Activated gamma-delta T cell treated with Interleukin-2 at 50 U/mL for 16 hours (primary cell): Measurements from ENCODE around the gene PPP6C.
"Not testable (repeated sequence)": the region's sequence is repeated elsewhere in the genome, so short reads cannot be mapped to it uniquely, and the experiment has no call there.

Source experiments
- DNase-seq: peaks from one replicate; pipeline ENCODE4 v3.0.0-alpha.2; 2020

PPP6C gene

DNA sequence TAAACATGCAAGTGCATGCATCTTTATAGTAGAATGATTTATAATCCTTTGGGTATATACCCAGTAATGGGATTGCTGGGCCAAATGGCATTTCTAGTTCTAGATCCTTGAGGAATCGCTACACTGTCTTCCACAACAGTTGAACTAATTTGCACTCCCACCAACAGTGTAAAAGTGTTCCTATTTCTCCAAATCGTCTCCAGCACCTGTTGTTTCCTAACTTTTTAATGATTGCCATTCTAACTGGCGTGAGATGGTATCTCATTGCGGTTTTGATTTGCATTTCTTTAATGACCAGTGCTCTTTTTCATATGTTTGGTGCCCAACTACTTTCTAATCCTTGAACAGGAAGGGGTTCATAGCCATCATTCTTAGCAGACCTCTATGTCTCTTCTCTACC is 7.8 kb downstream of the PPP6C start:
- DNase-seq = not testable (repeated sequence)

DNA sequence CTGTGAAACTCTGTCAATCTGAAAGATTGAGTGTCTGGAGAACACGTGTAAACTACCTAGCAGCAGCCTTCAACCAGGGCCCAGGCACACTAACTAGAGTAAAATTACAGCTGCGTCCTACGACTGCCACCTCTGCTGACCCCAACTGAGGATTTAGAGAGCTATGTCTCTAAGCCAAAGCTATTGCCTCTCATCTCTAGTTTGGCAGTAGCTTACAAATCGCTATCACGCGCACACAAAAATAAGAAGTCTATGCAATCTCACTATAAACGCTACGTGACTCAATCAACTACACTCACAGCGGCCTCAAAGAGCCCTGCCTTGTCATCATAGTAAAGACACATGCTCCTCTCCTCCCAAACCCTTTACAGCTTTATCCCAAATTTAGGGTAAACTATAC is 8.7 kb downstream of the PPP6C start:
- no peak for DNase-seq

DNA sequence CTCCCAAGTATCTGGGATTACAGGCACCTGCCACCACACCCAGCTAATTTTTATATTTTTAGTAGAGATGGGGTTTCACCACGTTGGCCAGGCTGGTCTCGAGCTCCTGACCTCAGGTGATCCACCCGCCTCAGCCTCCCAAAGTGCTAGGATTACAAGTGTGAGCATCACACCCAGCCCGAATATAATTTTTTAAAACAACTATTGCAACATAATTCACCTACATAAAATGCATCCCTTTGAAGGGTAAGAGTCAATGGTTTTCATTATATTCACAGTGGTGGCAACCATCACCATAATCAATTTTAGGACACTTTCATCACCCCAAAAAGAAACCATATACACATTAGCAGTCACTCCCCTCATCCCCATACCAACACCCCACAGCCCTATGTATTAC is 9.8 kb downstream of the PPP6C start:
- DNase-seq = not testable (repeated sequence)

DNA sequence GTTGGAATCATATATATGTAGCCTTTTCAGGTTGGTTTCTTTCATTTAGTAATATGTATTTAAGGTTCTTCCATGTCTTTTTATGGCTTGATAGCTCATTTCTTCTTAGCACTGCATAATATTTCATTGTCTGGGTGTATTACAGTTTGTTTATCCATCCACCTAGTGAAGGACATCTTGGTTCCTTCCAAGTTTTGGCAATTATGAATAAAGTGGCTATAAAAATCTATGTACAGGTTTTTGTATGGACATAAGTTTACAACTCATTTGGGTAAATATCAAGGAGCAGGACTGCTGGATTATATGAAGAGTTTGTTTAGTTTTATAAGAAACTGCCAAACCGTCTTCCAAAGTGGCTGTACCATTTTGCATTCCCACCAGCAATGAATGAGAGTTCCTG is 11.7 kb downstream of the PPP6C start:
- no peak for DNase-seq

DNA sequence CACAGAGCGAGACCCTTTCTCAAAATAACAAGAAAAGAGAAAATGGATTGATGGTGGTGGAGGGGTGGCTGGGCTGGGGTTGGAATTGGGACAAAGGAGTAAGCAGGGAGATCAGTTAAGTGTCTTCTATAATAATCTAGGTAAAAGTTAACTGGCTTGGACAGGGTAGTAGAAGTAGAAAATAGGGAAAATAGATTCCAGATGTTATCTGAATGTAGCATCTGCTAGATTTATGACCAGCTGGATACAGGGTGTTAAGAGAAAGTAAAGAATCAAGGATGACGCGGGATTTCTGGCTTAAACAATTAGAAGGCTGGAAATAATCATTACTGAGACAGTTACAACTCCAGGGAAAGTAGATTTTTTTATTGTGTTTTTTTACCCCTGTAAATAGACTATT is 13.0 kb downstream of the PPP6C start:
- no peak for DNase-seq

DNA sequence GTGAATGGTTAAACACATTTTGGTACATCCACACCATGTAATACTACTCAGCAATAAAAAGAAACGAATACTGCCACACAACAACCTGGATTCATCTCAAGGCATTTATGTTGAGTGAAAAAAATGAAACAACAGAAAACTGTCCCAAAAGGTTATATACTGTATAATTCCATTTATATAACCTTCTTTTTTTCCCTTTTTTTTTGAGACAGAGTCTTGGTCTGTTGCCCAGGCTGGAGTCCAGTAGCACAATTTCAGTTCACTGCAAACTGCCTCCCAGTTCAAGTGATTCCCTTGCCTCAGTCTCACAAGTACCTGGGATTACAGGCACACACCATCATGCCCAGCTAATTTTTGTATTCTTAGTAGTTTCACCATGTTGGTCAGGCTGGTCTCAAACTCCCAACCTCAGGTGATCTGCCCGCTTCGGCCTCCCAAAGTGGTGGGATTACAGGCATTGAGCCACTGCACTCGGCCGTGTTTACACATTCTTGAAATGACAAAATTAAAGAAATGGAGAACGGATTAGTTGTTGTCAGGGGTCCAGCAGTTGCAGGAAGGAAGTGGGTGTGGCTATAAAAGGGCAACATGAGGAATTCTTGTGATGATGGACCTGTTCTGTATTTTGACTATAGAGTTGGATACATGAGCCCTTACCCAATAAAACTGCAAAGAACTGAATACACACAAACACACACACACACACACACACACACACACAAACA is 17.4 kb downstream of the PPP6C start:
- DNase-seq = no peak

GRCh38 chr9:125169895-125170294 is 19.7 kb downstream of the PPP6C start:
- no peak for DNase-seq

- no peak for DNase-seq
These were observed 22.8 kb downstream of the PPP6C start for GRCh38 chr9:125166762-125167161.

- DNase-seq = not testable (repeated sequence)
These were observed 26.7 kb downstream of the PPP6C start for GRCh38 chr9:125162891-125163290.

- no peak for DNase-seq
These were observed 28.2 kb downstream of the PPP6C start for GRCh38 chr9:125161284-125161918.

DNA sequence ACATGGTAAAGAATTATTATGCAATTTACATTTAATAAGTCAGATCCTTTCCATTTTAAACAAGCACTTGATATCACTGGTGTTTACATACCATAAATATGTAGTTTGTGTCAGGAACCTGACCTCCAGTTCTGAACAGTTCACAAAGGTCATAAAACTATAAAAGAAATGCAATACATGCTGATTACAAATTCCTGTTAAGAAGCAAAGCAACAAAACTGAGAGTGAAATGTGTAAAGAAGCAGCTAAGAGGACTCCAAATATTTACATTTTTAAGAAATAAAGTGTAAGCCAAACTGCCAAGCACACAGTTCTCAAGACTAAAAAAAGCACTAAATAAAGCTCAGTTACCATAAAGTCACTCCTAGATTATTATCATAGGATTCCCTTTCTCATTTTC is 28.9 kb downstream of the PPP6C start:
- DNase-seq = no peak

DNA sequence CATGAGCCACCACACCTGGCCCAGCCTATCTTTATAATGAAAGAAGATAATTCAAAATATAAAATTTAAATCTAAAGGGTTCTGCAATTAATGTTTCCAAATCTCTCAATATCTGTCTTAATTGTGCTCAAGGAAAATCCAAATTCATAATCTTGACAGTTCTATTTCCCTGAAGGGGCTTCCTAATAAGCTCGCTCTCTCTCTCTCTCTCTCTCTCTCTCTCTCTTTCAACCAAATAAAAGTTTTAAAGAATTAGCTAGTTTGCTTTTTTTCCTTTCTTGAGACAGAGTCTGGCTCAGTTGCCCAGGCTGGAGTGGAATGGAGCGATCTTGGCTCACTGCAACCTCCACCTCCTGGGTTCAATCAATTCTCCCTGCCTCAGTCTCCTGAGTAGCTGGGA is 33.1 kb downstream of the PPP6C start:
- no peak for DNase-seq

GRCh38 chr9:125153712-125154367 is 35.8 kb downstream of the PPP6C start:
- no peak for DNase-seq

GRCh38 chr9:125151730-125152129 is 37.9 kb downstream of the PPP6C start:
- no peak for DNase-seq

- DNase-seq = no peak
These were observed 39.0 kb downstream of the PPP6C start for GRCh38 chr9:125150349-125151245.

DNA sequence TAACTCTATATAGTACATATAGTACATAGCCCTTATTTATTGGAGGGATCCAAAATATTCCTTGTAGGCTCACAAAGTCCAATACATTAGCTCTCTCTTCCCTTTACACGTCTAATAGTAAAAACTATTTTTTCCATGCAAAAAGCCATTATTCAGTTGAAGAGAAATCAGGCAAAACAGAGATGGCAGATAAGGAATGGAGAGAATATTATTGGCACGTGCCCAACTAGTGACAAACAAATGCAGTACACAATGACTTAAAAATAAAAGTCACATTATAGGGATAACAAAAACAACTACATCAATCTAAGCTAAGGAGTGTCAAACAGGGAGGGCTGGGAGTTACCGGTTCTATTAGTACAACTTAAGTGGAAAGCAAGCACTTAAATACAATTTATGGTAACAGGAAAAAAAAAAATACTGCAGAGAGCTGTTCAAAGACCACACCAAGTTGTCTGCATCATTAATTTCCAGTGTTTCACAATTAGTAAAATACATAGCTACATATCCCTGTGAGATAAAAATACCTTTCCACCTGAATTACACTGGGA is 42.1 kb downstream of the PPP6C start:
- DNase-seq = no peak

DNA sequence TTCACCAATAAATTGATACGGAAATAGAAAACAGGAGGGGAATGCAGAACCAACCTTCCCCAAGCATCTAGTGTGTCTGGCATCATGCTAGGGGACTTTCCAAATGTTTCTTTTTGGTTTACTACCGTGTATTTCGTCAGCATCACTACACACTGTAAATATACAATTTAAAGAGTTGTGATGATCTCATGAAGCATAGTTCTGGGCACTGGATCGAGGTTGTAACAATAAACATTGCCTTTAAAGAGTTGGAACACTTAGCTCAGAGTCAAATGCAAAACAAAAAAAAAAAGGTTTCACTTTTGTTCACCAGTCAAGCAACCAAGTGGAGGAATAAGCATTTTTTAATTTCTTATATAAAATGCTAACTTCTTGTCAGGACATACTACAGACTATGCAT is 43.4 kb downstream of the PPP6C start:
- DNase-seq = no peak

- DNase-seq = no peak
These were observed 44.2 kb downstream of the PPP6C start for GRCh38 chr9:125145425-125145824.

DNA sequence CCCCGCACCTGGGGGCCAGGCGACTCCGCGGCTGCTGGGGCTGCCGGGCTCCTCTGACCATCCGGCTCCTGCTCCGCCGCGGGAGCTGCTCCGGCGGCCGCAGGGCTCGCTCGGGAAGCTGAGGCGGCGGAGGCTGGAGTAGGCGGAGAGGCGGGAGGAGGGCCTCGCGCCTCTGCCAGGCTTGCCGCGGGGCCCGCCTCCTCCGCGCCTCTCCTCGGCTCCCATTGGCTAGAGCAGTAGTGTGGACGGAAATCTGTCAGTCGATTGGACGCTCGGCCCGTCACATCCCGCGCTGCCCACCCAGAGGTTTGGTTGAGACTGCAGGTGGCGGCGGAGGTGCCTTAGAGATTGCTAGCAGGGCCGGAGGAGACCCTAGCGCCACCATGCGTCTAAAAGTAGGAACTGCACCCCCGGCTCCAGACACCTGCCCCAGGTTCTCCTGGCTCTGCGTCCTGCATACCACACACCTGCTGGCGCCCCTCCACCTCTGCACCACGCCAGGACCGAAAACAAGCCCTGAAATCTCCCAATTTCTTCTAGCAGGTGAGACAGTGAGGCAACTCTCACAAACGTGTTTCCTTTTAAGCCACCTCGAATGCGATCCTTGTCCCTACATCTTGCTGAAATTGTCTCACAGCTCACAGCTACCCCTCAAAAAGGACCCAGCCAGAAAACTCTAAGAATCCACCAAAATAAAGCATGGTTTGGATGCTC is 46.1 kb downstream of the PPP6C start, which contains the start of gene SCAI:
SCAI (minus strand) TSS at position 152 of the 714 bp plus-strand sequence; CDS start at position 61, 91 bp downstream.
- DNase-seq = peak; percentile 99

DNA sequence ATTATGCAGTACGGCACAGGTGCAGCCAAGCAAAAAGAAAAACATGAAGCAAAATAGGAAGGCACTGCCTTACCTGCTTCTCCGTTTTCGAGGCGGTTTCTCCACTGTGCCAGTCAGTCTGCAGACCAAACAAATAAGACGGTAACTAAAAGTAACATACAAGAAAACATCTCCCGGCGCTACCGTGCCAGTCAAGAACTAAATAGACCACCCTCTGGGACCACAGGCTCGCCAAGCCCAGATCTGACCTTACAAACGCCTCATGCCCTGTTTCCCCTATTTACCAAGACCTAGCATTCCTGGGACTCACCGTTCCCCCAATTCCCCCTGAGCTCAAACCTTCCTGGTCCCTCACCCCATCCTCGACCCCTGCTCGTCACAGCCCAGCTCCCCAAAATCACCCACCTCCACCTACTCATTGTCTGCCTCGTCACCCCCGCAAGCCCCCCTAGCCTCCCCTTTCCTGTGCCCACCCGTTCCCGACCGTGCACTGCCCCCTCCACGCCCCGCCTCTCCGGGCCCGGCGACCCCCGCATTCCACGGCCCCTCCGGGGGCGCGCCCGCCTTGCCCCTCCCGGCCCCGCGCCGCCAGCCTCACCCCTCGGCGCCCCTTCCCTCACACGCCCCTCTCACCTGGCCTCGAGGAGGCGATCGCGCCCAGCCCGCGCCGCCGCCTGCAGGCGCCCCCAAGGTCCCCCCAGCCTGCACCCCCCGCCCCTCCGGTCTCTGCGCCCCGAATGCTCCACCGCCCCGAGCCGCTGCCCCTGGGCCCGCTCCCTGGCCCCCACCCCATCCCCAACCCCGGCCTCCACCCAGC is 46.8 kb downstream of the PPP6C start:
- DNase-seq = peak; percentile 5

GRCh38 chr9:125141751-125142150 is 47.9 kb downstream of the PPP6C start:
- no peak for DNase-seq
